Endothelial cell (in vitro differentiated cells): Measurements from ENCODE around the gene FBXW11. TPM values are rescaled to one million over a fixed set of nuclear protein-coding genes. Genes with fewer than 3 reads are reported as not detected.
"Not testable (repeated sequence)": the region's sequence is repeated elsewhere in the genome, so short reads cannot be mapped to it uniquely, and the experiment has no call there.

Experiments used
- DNase-seq: peaks from one replicate; pipeline ENCODE4 v3.0.0; 2021; ENCODE audit warnings: low spot score
- H3K27ac Mint-ChIP-seq: one replicate; pipeline ENCODE4 v1.8.0; 2021; ENCODE audit warnings: mixed read lengths, inconsistent platforms; ENCODE audit not compliant: unreplicated experiment
- H3K27me3 Mint-ChIP-seq: one replicate; pipeline ENCODE4 v1.8.0; 2021; ENCODE audit warnings: mild to moderate bottlenecking, moderate library complexity, mixed read lengths, inconsistent platforms; ENCODE audit not compliant: unreplicated experiment
- H3K36me3 Mint-ChIP-seq: one replicate; pipeline ENCODE4 v1.8.0; 2021; ENCODE audit warnings: mild to moderate bottlenecking, low read depth, mixed read lengths, inconsistent platforms; ENCODE audit not compliant: unreplicated experiment
- H3K4me1 Mint-ChIP-seq: one replicate; pipeline ENCODE4 v1.8.0; 2021; ENCODE audit warnings: mild to moderate bottlenecking, mixed read lengths, inconsistent platforms; ENCODE audit not compliant: unreplicated experiment
- H3K4me3 Mint-ChIP-seq: one replicate; pipeline ENCODE4 v1.8.0; 2021; ENCODE audit warnings: mild to moderate bottlenecking, mixed read lengths, inconsistent platforms; ENCODE audit not compliant: unreplicated experiment
- H3K9me3 Mint-ChIP-seq: one replicate; pipeline ENCODE4 v1.8.0; 2021; ENCODE audit warnings: mixed read lengths, inconsistent platforms; ENCODE audit not compliant: unreplicated experiment
- total RNA-seq: library from RNA; stranded (reverse); fragmentation: NEBNext Ultra II Directional; extraction: Animal tissue kit (Norgen Biotek cat#: 25700); gene quantifications from one replicate; pipeline ENCODE4 v1.2.1, GENCODE V29; 2021; ENCODE audit not compliant: unreplicated experiment
- TF ChIP-seq, protein P1 (sequence below): fragments of 200-600 bp; sonication (generic); IDR thresholded peaks from one replicate; pipeline ENCODE4 v1.5.0; 2021; ENCODE audit warnings: antibody characterized with exemption; ENCODE audit not compliant: unreplicated experiment

Gene FBXW11
- total RNA-seq, 1 donor from 2014 or later = 62.0 TPM

DNA sequence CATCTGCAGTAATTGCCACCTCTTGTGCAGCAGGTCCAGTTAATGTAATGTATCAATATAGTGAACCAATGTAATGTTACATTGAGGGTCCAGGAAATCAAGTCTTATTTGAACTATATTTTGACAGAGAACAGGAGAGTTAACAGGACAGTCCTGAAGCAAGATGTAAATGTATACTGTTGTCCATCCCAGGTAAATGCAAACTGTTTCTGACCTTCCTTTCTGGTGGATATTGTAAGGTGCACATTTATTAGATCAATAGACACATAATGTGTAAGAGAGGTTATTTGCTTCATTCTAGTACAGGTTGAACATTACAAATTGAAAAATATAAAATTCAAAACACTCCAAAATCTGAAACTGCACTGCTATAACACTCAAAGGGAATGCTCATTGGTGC, 23.4 kb upstream of the FBXW11 start:
- peaks cover 9% of the 10 kb centered on the region for H3K9me3 Mint-ChIP-seq
- peaks cover 1% of the 10 kb centered on the region for H3K4me1 Mint-ChIP-seq
- no peak overlapping the region for H3K27ac Mint-ChIP-seq
- H3K4me3 Mint-ChIP-seq = no peak overlapping the region
- H3K27me3 Mint-ChIP-seq = peaks cover 3% of the 10 kb centered on the region
- peaks cover 11% of the 10 kb centered on the region for H3K36me3 Mint-ChIP-seq
- DNase-seq = no peak
- TF ChIP-seq, protein P1, sequence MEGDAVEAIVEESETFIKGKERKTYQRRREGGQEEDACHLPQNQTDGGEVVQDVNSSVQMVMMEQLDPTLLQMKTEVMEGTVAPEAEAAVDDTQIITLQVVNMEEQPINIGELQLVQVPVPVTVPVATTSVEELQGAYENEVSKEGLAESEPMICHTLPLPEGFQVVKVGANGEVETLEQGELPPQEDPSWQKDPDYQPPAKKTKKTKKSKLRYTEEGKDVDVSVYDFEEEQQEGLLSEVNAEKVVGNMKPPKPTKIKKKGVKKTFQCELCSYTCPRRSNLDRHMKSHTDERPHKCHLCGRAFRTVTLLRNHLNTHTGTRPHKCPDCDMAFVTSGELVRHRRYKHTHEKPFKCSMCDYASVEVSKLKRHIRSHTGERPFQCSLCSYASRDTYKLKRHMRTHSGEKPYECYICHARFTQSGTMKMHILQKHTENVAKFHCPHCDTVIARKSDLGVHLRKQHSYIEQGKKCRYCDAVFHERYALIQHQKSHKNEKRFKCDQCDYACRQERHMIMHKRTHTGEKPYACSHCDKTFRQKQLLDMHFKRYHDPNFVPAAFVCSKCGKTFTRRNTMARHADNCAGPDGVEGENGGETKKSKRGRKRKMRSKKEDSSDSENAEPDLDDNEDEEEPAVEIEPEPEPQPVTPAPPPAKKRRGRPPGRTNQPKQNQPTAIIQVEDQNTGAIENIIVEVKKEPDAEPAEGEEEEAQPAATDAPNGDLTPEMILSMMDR = no peak

DNA sequence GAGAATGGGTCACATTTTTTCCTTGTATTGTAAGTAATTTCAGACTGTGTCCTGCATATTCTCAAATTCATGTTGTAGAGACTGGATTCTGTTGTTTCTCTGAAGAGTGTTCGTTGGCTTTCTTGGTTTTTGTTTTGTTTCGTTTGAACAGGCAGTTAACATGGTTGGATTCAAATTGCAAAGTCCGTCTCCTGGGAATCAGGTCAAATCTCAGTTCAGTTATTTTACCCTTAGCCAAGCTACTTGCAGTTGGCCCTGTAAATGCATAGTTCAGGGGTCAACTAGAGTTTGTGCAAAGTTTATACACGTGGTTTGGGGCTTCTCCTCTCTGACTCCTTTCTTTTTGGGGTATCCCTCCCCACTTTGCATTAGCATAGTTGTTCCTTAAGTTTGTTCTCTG, 21.7 kb upstream of the FBXW11 start:
- peaks cover 11% of the 10 kb centered on the region for H3K36me3 Mint-ChIP-seq

DNA sequence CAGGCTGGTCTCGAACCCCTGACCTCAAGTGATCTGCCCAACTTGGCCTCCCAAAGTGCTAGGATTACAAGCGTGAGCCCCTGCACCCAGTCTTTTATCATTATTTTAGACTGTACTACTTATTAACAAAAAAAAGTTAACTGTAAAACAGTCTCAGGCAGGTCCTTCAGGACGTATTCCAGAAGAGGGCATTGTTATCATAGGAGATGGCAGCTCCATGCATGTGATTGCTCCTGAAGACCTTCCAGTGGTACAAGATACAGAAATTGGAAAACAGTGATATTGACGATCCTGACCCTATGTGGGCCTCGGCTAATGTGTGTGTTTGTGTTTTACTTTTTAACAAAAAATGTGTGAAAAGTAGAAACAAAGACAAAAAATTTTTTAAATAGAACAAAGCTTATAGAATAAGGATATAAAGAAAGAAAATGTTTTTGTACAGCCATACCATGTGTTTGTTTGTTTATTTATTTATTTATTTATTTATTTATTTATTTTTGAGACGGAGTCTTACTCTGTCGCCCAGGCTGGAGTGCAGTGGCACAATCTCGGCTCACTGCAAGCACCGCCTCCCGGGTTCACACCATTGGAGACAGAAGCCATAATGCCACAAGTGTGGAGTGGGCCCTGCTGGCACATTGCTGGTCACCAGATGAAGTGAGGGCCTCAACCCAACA, 13.8 kb upstream of the FBXW11 start:
- not testable (repeated sequence) for H3K4me1 Mint-ChIP-seq, H3K4me3 Mint-ChIP-seq, H3K27ac Mint-ChIP-seq, H3K36me3 Mint-ChIP-seq, H3K9me3 Mint-ChIP-seq, H3K27me3 Mint-ChIP-seq, DNase-seq

More for the DNA sequence above, 21.7 kb upstream of the FBXW11 start:
- peaks cover 3% of the 10 kb centered on the region for H3K4me1 Mint-ChIP-seq
- H3K27ac Mint-ChIP-seq = no peak overlapping the region
- H3K4me3 Mint-ChIP-seq = no peak overlapping the region
- H3K27me3 Mint-ChIP-seq = peaks cover 3% of the 10 kb centered on the region
- H3K9me3 Mint-ChIP-seq = peaks cover 9% of the 10 kb centered on the region
- TF ChIP-seq, protein P1 = no peak
- no peak for DNase-seq

DNA sequence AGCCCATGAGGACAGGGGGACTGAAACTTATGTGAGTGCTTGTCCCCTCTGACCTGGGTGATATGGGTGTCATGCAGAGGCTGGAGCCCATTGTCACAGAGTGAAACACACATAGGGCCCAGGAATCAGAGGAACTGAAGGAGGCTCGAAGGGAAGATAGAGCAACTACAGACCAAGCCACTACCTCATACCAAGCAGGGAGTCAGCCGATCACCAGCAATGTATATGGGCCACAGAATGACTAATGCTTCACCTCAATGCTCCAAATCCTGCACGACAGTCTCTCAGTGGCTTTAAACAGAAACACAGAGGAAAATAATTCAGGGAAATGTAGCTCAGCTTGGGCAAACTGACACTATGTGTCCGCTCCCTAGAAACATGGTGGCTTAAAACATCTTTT, 8.9 kb upstream of the FBXW11 start:
- H3K4me1 Mint-ChIP-seq = no peaks in the 10 kb centered on the region
- peaks cover 2% of the 10 kb centered on the region for H3K27me3 Mint-ChIP-seq
- no peaks in the 10 kb centered on the region for H3K36me3 Mint-ChIP-seq
- H3K9me3 Mint-ChIP-seq = no peaks in the 10 kb centered on the region
- no peak overlapping the region for H3K27ac Mint-ChIP-seq
- TF ChIP-seq, protein P1 = no peak
- DNase-seq = no peak
- no peak overlapping the region for H3K4me3 Mint-ChIP-seq

DNA sequence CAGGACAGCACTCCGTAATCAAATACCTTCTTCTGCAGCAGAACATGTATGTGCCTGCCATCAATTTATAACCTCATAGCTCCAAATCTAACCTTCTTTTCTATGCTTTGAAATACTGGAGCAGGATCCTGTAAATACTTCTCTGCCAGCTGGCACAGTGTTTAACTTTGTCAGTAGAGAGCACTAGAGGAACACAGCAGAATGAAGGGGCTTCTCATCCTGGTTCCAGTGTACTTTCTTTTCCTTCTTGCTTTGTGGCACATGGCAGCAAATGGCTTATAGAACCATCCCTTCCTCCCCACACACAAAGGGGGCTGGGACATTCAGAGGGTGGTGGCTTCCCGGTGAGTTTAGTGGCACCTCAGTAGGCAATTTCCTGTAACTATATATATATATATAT, 3.8 kb upstream of the FBXW11 start:
- H3K9me3 Mint-ChIP-seq = no peaks in the 10 kb centered on the region
- peaks cover 4% of the 10 kb centered on the region for H3K36me3 Mint-ChIP-seq
- H3K27me3 Mint-ChIP-seq = peaks cover 15% of the 10 kb centered on the region
- H3K27ac Mint-ChIP-seq = no peak overlapping the region
- TF ChIP-seq, protein P1 = no peak
- peaks cover 17% of the 10 kb centered on the region for H3K4me1 Mint-ChIP-seq
- H3K4me3 Mint-ChIP-seq = no peak overlapping the region
- DNase-seq = no peak
